K562 (cell line): ENCODE results near the gene ANAPC2. TPM values are rescaled to one million over a fixed set of nuclear protein-coding genes. Genes with fewer than 3 reads are reported as not detected.

Experiments
- BDP1 ChIP-seq: IDR thresholded peaks from 3 replicates; pipeline ENCODE4 v1.6.1; 2011; ENCODE audit not compliant: insufficient read length, insufficient read depth
- CHD1 ChIP-seq: fragments of 200-600 bp; sonication (generic); IDR thresholded peaks from one replicate; pipeline ENCODE4 v1.6.1; 2012; ENCODE audit warnings: mild to moderate bottlenecking, moderate library complexity, low read length, inconsistent platforms
- CTCFL ChIP-seq: IDR thresholded peaks from 2 replicates; pipeline ENCODE4 v1.6.1; 2011; ENCODE audit warnings: borderline replicate concordance, low read depth, mild to moderate bottlenecking, moderate library complexity, low read length; ENCODE audit not compliant: insufficient read depth, poor library complexity, severe bottlenecking
- HNRNPL ChIP-seq: fragments of 200-400 bp; formaldehyde crosslinking; IDR thresholded peaks from 2 replicates; pipeline ENCODE4 v1.6.1; 2017; ENCODE audit warnings: low read depth, mild to moderate bottlenecking, low read length
- KDM2B ChIP-seq: fragments of 250-450 bp; sonication (Bioruptor Pico); IDR thresholded peaks from 2 replicates; pipeline ENCODE4 v1.8.0; 2021; ENCODE audit warnings: mild to moderate bottlenecking, moderate library complexity
- PATZ1 ChIP-seq: fragments of 250-450 bp; sonication (Bioruptor Pico); IDR thresholded peaks from 2 replicates; pipeline ENCODE4 v1.5.0; 2020; ENCODE audit warnings: mild to moderate bottlenecking, borderline replicate concordance
- POLR2B ChIP-seq: fragments of 450-650 bp; IDR thresholded peaks from 2 replicates; pipeline ENCODE4 v1.6.1; 2018; ENCODE audit warnings: low read depth; ENCODE audit not compliant: partially characterized antibody
- RREB1 ChIP-seq: fragments of 250-450 bp; sonication (Bioruptor Pico); IDR thresholded peaks from 2 replicates; pipeline ENCODE4 v1.4.0; 2020
- SAFB ChIP-seq: fragments of 200-400 bp; formaldehyde crosslinking; IDR thresholded peaks from 2 replicates; pipeline ENCODE4 v1.6.1; 2017; ENCODE audit warnings: low read depth, low read length, borderline replicate concordance
- SREBF2 ChIP-seq: sonication (generic); formaldehyde crosslinking; IDR thresholded peaks from 2 replicates; pipeline ENCODE4 v1.4.0; 2020; ENCODE audit warnings: mild to moderate bottlenecking, missing genetic modification reagents
- ZNF217 ChIP-seq: sonication (generic); formaldehyde crosslinking; IDR thresholded peaks from 2 replicates; pipeline ENCODE4 v1.8.0; 2022; ENCODE audit warnings: mild to moderate bottlenecking, missing genetic modification reagents
- ZNF449 ChIP-seq: fragments of 250-450 bp; sonication (Bioruptor Pico); IDR thresholded peaks from 2 replicates; pipeline ENCODE4 v1.8.0; 2022; ENCODE audit warnings: moderate library complexity, mild to moderate bottlenecking, inconsistent platforms
- polyA plus RNA-seq, 8 experiments: library from polyadenylated mRNA; depleted of rRNA in 4 of 8; stranded (reverse) in 5 of 8; unstranded in 3 of 8; fragments of >200 nt; fragmentation: Nextera tagmentation in 2 of 8; fragmentation: Illumina TruSeq in 1 of 8; extraction: Ambion mirVana in 2 of 8; extraction: Trizol in 1 of 8; gene quantifications; 2 replicates each; pipeline versions ENCODE4 v1.2.1 to v1.2.3, GENCODE V29; 2011 to 2014; ENCODE audit warnings: inconsistent platforms in 1 of 8, missing spikeins in 1 of 8
- total RNA-seq, 7 experiments: library from RNA; depleted of rRNA in 6 of 7; stranded (reverse); fragments of >200 nt in 6 of 7; fragmentation: Illumina TruSeq in 2 of 7; extraction: Trizol in 2 of 7; gene quantifications; 2 replicates each; pipeline versions ENCODE4 v1.2.1 to v1.2.3, GENCODE V29; 2011 to 2021; ENCODE audit warnings: low replicate concordance in 1 of 7

ANAPC2 gene
- total and polyA plus RNA-seq, 9 of the 15 experiments (the other 6 are each of a cell fraction or from before 2014, with no cell fraction given) = 0.11 to 56.5 (median 17.1) TPM; not detected in 1

GRCh38 chr9:137188490-137189296 lies at the start of gene ANAPC2, which contains the start of gene SSNA1 (continued):
- no peak; the same call in 1 of the 2 replicates for TF ChIP-seq RREB1 (CRISPR knock-in tag)
- TF ChIP-seq ZNF217 (CRISPR knock-in tag) = no peak
- TF ChIP-seq CTCFL = peak; percentile 9
- TF ChIP-seq SAFB = no peak
- no peak for TF ChIP-seq CHD1
- no peak for TF ChIP-seq PATZ1 (CRISPR knock-in tag)
- TF ChIP-seq BDP1 = no peak
- TF ChIP-seq KDM2B (CRISPR knock-in tag) = peak; percentile 6; the same call in 1 of the 2 replicates
- peak; percentile 73 for TF ChIP-seq POLR2B
- no peak for TF ChIP-seq SREBF2 (CRISPR knock-in tag)
- TF ChIP-seq HNRNPL = peak; percentile 80
- TF ChIP-seq ZNF449 (CRISPR knock-in tag) = no peak
